SK-N-SH (cell line): ENCODE results near the gene DCLK1. TPM values are rescaled to one million over a fixed set of nuclear protein-coding genes. Genes with fewer than 3 reads are reported as not detected.
A peak's percentile ranks its signal among the peaks of the same experiment; 100 is the strongest.

Experiments
- CTCF ChIA-PET: fragments of 300-600, 350-600 bp; formaldehyde crosslinking; extraction: SDS; loops from one replicate; lab custom pipeline; 2021; lab: Yijun Ruan, JAX
- POLR2A ChIA-PET: fragments of 350-600 bp; sonication (Branson Sonifier 250); formaldehyde crosslinking; extraction: SDS; loops from one replicate; lab custom pipeline; 2020; ENCODE audit warnings: antibody characterized with exemption, inconsistent platforms; lab: Yijun Ruan, JAX
- DNase-seq: peaks from one replicate; pipeline ENCODE4 v3.0.0; 2012
- H2AFZ ChIP-seq: fragments of 200-600 bp; sonication (generic); 2 replicates; pipeline ENCODE4 v1.8.1; 2016; ENCODE audit warnings: antibody characterized with exemption, mild to moderate bottlenecking, low read depth
- H3F3A ChIP-seq: fragments of 200-600 bp; sonication (generic); replicated peaks from 2 replicates; pipeline ENCODE3; 2016; ENCODE audit warnings: antibody characterized with exemption, mild to moderate bottlenecking; ENCODE audit not compliant: insufficient read depth
- H3K27ac ChIP-seq, 2 experiments: fragments of 200-500 bp in 1 of 2; fragments of 200-600 bp in 1 of 2; sonication (Bioruptor generic) in 1 of 2; sonication (generic), shearing (Covaris generic) in 1 of 2; 2 replicates each; pipeline versions ENCODE4 v1.5.1 to v1.6.1; 2014 to 2016; ENCODE audit warnings: low read depth in 2 of 2, inconsistent platforms in 1 of 2, low read length in 1 of 2, mild to moderate bottlenecking in 1 of 2, mixed read lengths in 1 of 2
- H3K27me3 ChIP-seq: fragments of 200-600 bp; sonication (generic), shearing (Covaris generic); 2 replicates; pipeline ENCODE4 v1.6.1; 2016; ENCODE audit warnings: mixed run types; ENCODE audit not compliant: insufficient read depth
- H3K36me3 ChIP-seq, 2 experiments: fragments of 200-500 bp in 1 of 2; fragments of 200-600 bp in 1 of 2; sonication (Bioruptor generic) in 1 of 2; sonication (generic) in 1 of 2; replicated peaks in 1 of 2; 2 replicates each; pipeline versions ENCODE3 to v1.5.1; 2014 to 2016; ENCODE audit warnings: low read length in 1 of 2, mild to moderate bottlenecking in 1 of 2; ENCODE audit not compliant: insufficient read depth in 2 of 2, control insufficient read depth in 1 of 2
- H3K4me1 ChIP-seq, 2 experiments: fragments of 200-500 bp in 1 of 2; fragments of 200-600 bp in 1 of 2; sonication (Bioruptor generic) in 1 of 2; sonication (generic), shearing (Covaris generic) in 1 of 2; 2 replicates each; pipeline versions ENCODE4 v1.5.1 to v1.6.1; 2014 to 2016; ENCODE audit warnings: low read depth in 1 of 2, low read length in 1 of 2, mixed run types in 1 of 2; ENCODE audit not compliant: insufficient read depth in 2 of 2, control insufficient read depth in 1 of 2
- H3K4me2 ChIP-seq: fragments of 200-600 bp; sonication (generic), shearing (Covaris generic); 2 replicates; pipeline ENCODE4 v1.6.1; 2017; ENCODE audit warnings: mixed run types
- H3K4me3 ChIP-seq, 2 experiments: fragments of 200-500 bp in 1 of 2; fragments of 200-600 bp in 1 of 2; sonication (Bioruptor generic) in 1 of 2; sonication (generic), shearing (Covaris generic) in 1 of 2; 2 replicates each; pipeline versions ENCODE4 v1.5.1 to v1.8.1; 2014 to 2016; ENCODE audit warnings: low read depth in 2 of 2, inconsistent platforms in 1 of 2, low read length in 1 of 2, mild to moderate bottlenecking in 1 of 2, mixed read lengths in 1 of 2, moderate library complexity in 1 of 2
- H3K79me2 ChIP-seq: fragments of 200-600 bp; sonication (generic); 2 replicates; pipeline ENCODE4 v1.8.1; 2017; ENCODE audit warnings: mild to moderate bottlenecking; ENCODE audit not compliant: insufficient read depth
- H3K9ac ChIP-seq: fragments of 200-600 bp; sonication (generic); 2 replicates; pipeline ENCODE4 v1.6.1; 2017; ENCODE audit warnings: mixed run types
- H3K9me2 ChIP-seq: fragments of 200-600 bp; sonication (generic); 2 replicates; pipeline ENCODE4 v1.6.1; 2017; ENCODE audit warnings: mixed run types
- H3K9me3 ChIP-seq: fragments of 200-600 bp; sonication (generic); 2 replicates; pipeline ENCODE4 v1.6.1; 2017; ENCODE audit warnings: mixed run types, mild to moderate bottlenecking, moderate library complexity
- H4K20me1 ChIP-seq: fragments of 200-600 bp; sonication (generic); 2 replicates; pipeline ENCODE4 v1.6.1; 2017; ENCODE audit warnings: mild to moderate bottlenecking, mixed run types; ENCODE audit not compliant: insufficient read depth
- FOXJ3 ChIP-seq: sonication (generic); formaldehyde crosslinking; IDR thresholded peaks from 2 replicates; pipeline ENCODE4 v1.5.1; 2020; ENCODE audit warnings: mild to moderate bottlenecking, missing genetic modification reagents
- GATA2 ChIP-seq: sonication (generic); formaldehyde crosslinking; IDR thresholded peaks from 2 replicates; pipeline ENCODE4 v1.5.0; 2020; ENCODE audit warnings: mild to moderate bottlenecking, missing genetic modification reagents
- RAD21 ChIP-seq: IDR thresholded peaks from 2 replicates; pipeline ENCODE4 v1.6.1; 2012; ENCODE audit warnings: mild to moderate bottlenecking, low read length
- SMC3 ChIP-seq: IDR thresholded peaks from 2 replicates; pipeline ENCODE4 v1.6.1; 2012; ENCODE audit warnings: low read depth, low read length, improper control_type of control experiment
- TAF1 ChIP-seq: IDR thresholded peaks from 2 replicates; pipeline ENCODE4 v1.6.1; 2012; ENCODE audit warnings: low read depth, mild to moderate bottlenecking, low read length, moderate library complexity, borderline replicate concordance
- WGBS: methylation state at CpG from one replicate; pipeline ENCODE4 v1.1.6; 2017; ENCODE audit warnings: low lambda C conversion rate; 5-methylcytosine and 5-hydroxymethylcytosine counted together
- polyA plus RNA-seq, 3 experiments: library from polyadenylated mRNA; depleted of rRNA; stranded (reverse); fragments of >200 nt; gene quantifications; 2 replicates each; pipeline ENCODE4 v1.2.3, GENCODE V29; 2012
- TF ChIP-seq, protein P1 (sequence below): fragments of 200-600 bp; sonication (generic); IDR thresholded peaks from 2 replicates; pipeline ENCODE4 v1.6.1; 2017; ENCODE audit warnings: antibody characterized with exemption, mild to moderate bottlenecking, moderate library complexity
- TF ChIP-seq, protein P2 (sequence below): IDR thresholded peaks from 2 replicates; pipeline ENCODE4 v1.4.0; 2012; ENCODE audit warnings: low read depth, borderline replicate concordance

DCLK1 gene
- polyA plus RNA-seq, 1 of the 3 experiments (the other 2 are of a cell fraction) = 1.1 TPM

DNA sequence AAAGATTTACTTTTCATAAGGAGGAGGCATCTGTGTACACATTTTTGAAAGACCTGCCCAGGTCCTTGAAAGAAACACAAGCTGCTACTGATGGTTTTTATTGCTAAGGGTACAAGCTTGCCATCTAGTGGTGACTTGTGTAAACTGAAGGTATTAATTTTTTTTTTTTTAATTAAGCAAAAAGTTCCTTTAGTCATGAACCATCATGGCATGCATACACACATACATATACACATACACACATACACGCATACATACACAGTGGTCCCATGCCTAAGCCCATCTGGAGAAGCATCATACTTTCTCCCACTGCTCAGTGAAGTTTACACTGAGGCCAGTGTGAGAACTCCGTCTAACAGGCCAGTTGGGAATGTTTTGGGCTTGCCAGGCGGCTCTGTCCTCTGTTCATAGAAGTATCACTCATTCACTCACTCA, 312.5 kb downstream of the DCLK1 start:
- Histone ChIP-seq H3K4me1 (peaks cover 0 to 8% of the 10 kb centered on the region in 2 experiments; a peak in 1 of 4 replicates), H3K79me2 (no peaks in the 10 kb centered on the region), H3F3A (no peaks in the 10 kb centered on the region), H3K27ac (no peak overlapping the region), H4K20me1 (no peaks in the 10 kb centered on the region), H3K4me3 (no peak overlapping the region; a peak in 1 of 4 replicates), H3K36me3 (no peaks in the 10 kb centered on the region), H3K9me2 (no peaks in the 10 kb centered on the region), H3K27me3 (no peaks in the 10 kb centered on the region), H2AFZ (no peak overlapping the region), H3K9ac (no peak overlapping the region), H3K9me3 (no peaks in the 10 kb centered on the region), H3K4me2 (no peak overlapping the region)
- ChIA-PET POLR2A (interaction anchor here (0.6 to 1.0 kb wide), 2 partner anchors 9 to 342 kb away, joined by 3 to 10 read pairs; partner anchors contain the start of gene MAB21L1), CTCF (interaction anchor here (0.6 to 4.2 kb wide), 29 partner anchors 9 to 609 kb away, joined by 3 to 35 read pairs (median 3); partner anchors contain the start of gene MAB21L1)
- DNase-seq = peak; percentile 51
- TF ChIP-seq FOXJ3 (CRISPR knock-in tag) (0 out of 2 replicates have a peak, but pooled peaks have one; percentile 36), SMC3 (peak; percentile 58), RAD21 (peak; percentile 85), TAF1 (no peak), GATA2 (CRISPR knock-in tag) (no peak)
- TF ChIP-seq, protein P1, sequence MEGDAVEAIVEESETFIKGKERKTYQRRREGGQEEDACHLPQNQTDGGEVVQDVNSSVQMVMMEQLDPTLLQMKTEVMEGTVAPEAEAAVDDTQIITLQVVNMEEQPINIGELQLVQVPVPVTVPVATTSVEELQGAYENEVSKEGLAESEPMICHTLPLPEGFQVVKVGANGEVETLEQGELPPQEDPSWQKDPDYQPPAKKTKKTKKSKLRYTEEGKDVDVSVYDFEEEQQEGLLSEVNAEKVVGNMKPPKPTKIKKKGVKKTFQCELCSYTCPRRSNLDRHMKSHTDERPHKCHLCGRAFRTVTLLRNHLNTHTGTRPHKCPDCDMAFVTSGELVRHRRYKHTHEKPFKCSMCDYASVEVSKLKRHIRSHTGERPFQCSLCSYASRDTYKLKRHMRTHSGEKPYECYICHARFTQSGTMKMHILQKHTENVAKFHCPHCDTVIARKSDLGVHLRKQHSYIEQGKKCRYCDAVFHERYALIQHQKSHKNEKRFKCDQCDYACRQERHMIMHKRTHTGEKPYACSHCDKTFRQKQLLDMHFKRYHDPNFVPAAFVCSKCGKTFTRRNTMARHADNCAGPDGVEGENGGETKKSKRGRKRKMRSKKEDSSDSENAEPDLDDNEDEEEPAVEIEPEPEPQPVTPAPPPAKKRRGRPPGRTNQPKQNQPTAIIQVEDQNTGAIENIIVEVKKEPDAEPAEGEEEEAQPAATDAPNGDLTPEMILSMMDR = peak; percentile 85
- WGBS = 59% methylated on average over 3 of the region's 3 CpGs

DNA sequence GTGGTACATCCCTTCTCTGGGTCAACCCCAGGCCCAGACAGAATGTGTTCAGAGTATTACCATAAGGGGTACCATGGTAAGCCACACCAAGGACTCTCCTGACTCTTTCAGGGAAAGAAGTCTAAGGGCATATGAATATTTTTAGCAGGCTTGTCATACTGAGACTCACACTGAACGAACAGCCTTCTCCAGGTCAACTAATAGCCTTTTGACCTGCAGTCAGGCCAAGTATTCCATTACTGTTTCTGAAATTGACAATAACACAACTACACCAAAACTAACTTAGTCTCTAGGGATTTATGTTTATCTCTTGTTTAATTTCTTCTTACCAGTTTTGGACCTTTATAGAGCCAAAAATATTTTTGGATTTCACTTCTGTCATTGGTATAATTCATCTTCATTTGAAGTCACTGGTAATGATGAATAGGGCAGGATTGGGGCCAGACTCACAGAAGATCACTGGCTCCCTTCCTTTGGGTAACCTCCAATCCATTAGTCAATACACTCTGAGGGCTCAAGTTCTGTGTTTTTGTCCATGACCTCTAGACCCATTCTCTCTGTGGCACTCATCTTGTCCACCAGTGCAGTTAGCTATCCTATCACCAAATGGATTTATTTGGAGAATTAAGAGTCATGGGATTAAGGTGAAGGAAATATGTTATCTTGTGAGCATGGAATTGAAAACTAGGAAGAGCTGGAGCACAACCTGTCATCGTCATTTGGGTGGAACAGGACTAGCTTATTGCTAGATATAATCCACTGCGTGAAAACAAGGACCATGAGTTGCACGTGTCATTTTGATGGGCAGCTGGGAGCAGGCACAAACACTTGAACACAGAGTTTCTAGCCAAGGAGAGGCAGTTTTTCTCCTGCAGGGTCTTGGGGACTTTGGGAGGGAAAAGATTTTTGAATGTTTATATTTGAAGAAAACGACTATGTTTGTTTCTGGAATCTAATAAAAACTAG, 313.3 kb downstream of the DCLK1 start:
- no peak overlapping the region for H3K27ac ChIP-seq
- no peaks in the 10 kb centered on the region for H3K79me2 ChIP-seq
- TF ChIP-seq, protein P2, sequence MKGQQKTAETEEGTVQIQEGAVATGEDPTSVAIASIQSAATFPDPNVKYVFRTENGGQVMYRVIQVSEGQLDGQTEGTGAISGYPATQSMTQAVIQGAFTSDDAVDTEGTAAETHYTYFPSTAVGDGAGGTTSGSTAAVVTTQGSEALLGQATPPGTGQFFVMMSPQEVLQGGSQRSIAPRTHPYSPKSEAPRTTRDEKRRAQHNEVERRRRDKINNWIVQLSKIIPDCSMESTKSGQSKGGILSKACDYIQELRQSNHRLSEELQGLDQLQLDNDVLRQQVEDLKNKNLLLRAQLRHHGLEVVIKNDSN = no peak
- no peaks in the 10 kb centered on the region for H3K36me3 ChIP-seq
- no peaks in the 10 kb centered on the region for H3F3A ChIP-seq
- H3K4me3 ChIP-seq = no peak overlapping the region
- ChIA-PET CTCF (interaction anchor here (0.6 to 4.2 kb wide), 28 partner anchors 8 to 608 kb away, joined by 3 to 35 read pairs (median 3); partner anchors contain the start of gene MAB21L1), POLR2A (interaction anchor here (0.6 to 1.0 kb wide), 2 partner anchors 8 to 341 kb away, joined by 3 to 10 read pairs; partner anchors contain the start of gene MAB21L1)
- H3K9me2 ChIP-seq = no peaks in the 10 kb centered on the region
- H3K4me2 ChIP-seq = no peak overlapping the region
- peaks cover 0 to 8% of the 10 kb centered on the region in 2 experiments; a peak in 1 of 4 replicates for H3K4me1 ChIP-seq
- H2AFZ ChIP-seq = no peak overlapping the region
- no peaks in the 10 kb centered on the region for H3K27me3 ChIP-seq
- no peaks in the 10 kb centered on the region for H4K20me1 ChIP-seq
- no peak for DNase-seq
- H3K9ac ChIP-seq = no peak overlapping the region
- 66% methylated on average over 5 of the region's 5 CpGs for WGBS
- no peaks in the 10 kb centered on the region for H3K9me3 ChIP-seq
